Stomach (tissue), 9 donors: ENCODE data around the gene LDLRAD3. TPM values are rescaled to one million over a fixed set of nuclear protein-coding genes. Genes with fewer than 3 reads are reported as not detected.

Experiments
- DNase-seq, 2 donors: peaks; one replicate each; pipeline versions ENCODE4 v3.0.0 to v3.0.0-alpha.2; 2013 to 2019
- H3K27ac ChIP-seq, 5 donors: fragments of 200-600 bp in 4 of 5; sonication (generic) in 4 of 5; one replicate each; pipeline ENCODE4 v1.5.1; 2013 to 2019; ENCODE audit warnings: mild to moderate bottlenecking in 1 of 5, moderate library complexity in 1 of 5
- H3K27me3 ChIP-seq, 3 donors: fragments of 200-600 bp; sonication (generic); one replicate each; pipeline ENCODE4 v1.5.1; 2017 to 2019; ENCODE audit warnings: mixed run types in 1 of 3
- H3K36me3 ChIP-seq, 4 donors: fragments of 200-600 bp; sonication (generic); 1 replicate in 3 of 4; 2 replicates in 1 of 4; pipeline ENCODE4 v1.5.1; 2016 to 2019
- H3K4me1 ChIP-seq, 4 donors: fragments of 200-600 bp; sonication (generic); one replicate each; pipeline ENCODE4 v1.5.1; 2016 to 2019
- H3K4me3 ChIP-seq, 4 donors: fragments of 200-600 bp; sonication (generic) in 3 of 4; one replicate each; pipeline ENCODE4 v1.5.1; 2016 to 2019; ENCODE audit warnings: mild to moderate bottlenecking in 1 of 4
- H3K9me3 ChIP-seq, 4 donors: fragments of 200-600 bp; sonication (generic); one replicate each; pipeline ENCODE4 v1.5.1; 2016 to 2019
- CTCF ChIP-seq, 7 experiments: fragments of 450-650 bp in 4 of 7; fragments of 200-600 bp in 3 of 7; sonication (generic) in 3 of 7; IDR thresholded peaks; one replicate each; pipeline ENCODE4 v1.5.1; 2016 to 2019; ENCODE audit warnings: antibody characterized with exemption in 7 of 7, control low read depth in 2 of 7, mild to moderate bottlenecking in 1 of 7
- EP300 ChIP-seq: sonication (generic); formaldehyde crosslinking; IDR thresholded peaks from one replicate; pipeline ENCODE4 v1.6.1; 2017; ENCODE audit warnings: antibody characterized with exemption
- POLR2A ChIP-seq, 4 donors: fragments of 450-650 bp; IDR thresholded peaks; one replicate each; pipeline ENCODE4 v1.6.1; 2016; ENCODE audit warnings: antibody characterized with exemption in 4 of 4, control low read depth in 2 of 4, mild to moderate bottlenecking in 1 of 4, moderate library complexity in 1 of 4
- POLR2AphosphoS5 ChIP-seq, 3 donors: sonication (generic); formaldehyde crosslinking; IDR thresholded peaks; one replicate each; pipeline ENCODE4 v1.6.1; 2016; ENCODE audit warnings: antibody characterized with exemption in 3 of 3
- WGBS, 5 donors: extraction: QIAGEN DNeasy Blood & Tissue Kit in 3 of 5; methylation state at CpG; one replicate each; pipeline versions ENCODE4 v1.1.5 to v1.1.7; 2013 to 2018; 5-methylcytosine and 5-hydroxymethylcytosine counted together
- intact Hi-C: fragments of 100-400 bp; cut with DNase I; formaldehyde crosslinking; loops from one replicate; pipeline ENCODE4 v1.15.1; 2023; ENCODE audit warnings: low total_unique reads
- polyA plus RNA-seq, 3 donors: library from polyadenylated mRNA; stranded (reverse); fragments of 200-250 nt; gene quantifications; one replicate each; pipeline ENCODE4 v1.2.3, GENCODE V29; 2013
- total RNA-seq, 5 donors: library from RNA; depleted of rRNA; stranded (reverse); fragments of >200 nt; gene quantifications; one replicate each; pipeline versions ENCODE4 v1.1.0 to v1.2.3, GENCODE V29; 2014 to 2016
- donor health status: healthy with polysubstance abuse.
- donor health status: Bipolar disorder and iron deficiency.
- donor health status: healthy.

The LDLRAD3 gene
- total and polyA plus RNA-seq, 8 donors, result 2.0 to 22.8 (median 7.9) TPM

- Histone ChIP-seq H3K9me3 (no peaks in the 10 kb centered on the region), H3K27ac (no peak overlapping the region), H3K27me3 (no peaks in the 10 kb centered on the region), H3K36me3 (no peaks in the 10 kb centered on the region), H3K4me3 (no peak overlapping the region), H3K4me1 (peaks cover 0 to 19% (median 9%) of the 10 kb centered on the region in 4 donors)
- DNase-seq, result peak in 1 of 2 donors; percentile 47
- intact Hi-C loops, result no loop called here
- WGBS, 5 donors, result 77 to 93% (median 85%) methylated on average over 10 of the region's 10 CpGs
- no peak for TF ChIP-seq CTCF (IDR thresholded peaks at IDR 0.05)
- TF ChIP-seq EP300, result no peak
- no peak for TF ChIP-seq POLR2A (IDR thresholded peaks at IDR 0.05)
- no peak for TF ChIP-seq POLR2AphosphoS5 (IDR thresholded peaks at IDR 0.05)
These were observed 218.4 kb downstream of the LDLRAD3 start for GRCh38 chr11:36162006-36162882.

DNA sequence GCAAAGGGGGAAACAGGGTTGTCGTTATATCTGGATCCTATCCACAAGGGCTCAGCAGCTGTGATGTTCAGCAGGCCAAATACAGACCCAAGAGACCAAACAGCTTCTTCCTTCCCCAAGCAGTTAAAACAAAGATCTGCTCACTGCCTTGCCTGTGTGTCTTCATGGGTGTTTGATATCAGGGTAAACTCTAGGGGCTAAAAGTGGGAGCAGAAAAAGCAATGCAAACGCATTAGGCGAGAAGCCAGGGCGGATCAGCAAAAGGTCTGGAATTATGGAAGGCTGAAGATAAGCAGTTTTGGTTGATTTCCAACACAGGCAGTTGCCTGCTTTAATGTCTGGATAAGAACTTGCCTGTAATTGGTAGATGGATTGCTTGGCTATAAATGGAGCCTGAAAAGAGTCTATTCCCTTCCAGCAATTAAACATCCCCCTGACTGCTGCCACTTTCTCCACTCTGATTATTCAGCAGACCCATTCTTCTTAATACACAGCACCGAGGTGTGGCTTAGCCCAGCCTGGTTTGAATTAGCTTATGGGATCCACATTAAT lies 219.1 kb downstream of the LDLRAD3 start:
- no peaks in the 10 kb centered on the region for H3K9me3 ChIP-seq
- H3K36me3 ChIP-seq, result no peaks in the 10 kb centered on the region
- no peak overlapping the region for H3K4me3 ChIP-seq
- WGBS, 5 donors, result 19 to 37% (median 30%) methylated on average over 5 of the region's 5 CpGs
- no peak for TF ChIP-seq CTCF (IDR thresholded peaks at IDR 0.05)
- TF ChIP-seq POLR2AphosphoS5 (IDR thresholded peaks at IDR 0.05), result no peak
- TF ChIP-seq POLR2A (IDR thresholded peaks at IDR 0.05), result no peak
- TF ChIP-seq EP300, result no peak
- H3K27me3 ChIP-seq, result no peaks in the 10 kb centered on the region
- no peak overlapping the region for H3K27ac ChIP-seq
- peaks cover 0 to 19% (median 9%) of the 10 kb centered on the region in 4 donors for H3K4me1 ChIP-seq
- intact Hi-C loops, result no loop called here
- peak in 1 of 2 donors; percentile 83 for DNase-seq

DNA sequence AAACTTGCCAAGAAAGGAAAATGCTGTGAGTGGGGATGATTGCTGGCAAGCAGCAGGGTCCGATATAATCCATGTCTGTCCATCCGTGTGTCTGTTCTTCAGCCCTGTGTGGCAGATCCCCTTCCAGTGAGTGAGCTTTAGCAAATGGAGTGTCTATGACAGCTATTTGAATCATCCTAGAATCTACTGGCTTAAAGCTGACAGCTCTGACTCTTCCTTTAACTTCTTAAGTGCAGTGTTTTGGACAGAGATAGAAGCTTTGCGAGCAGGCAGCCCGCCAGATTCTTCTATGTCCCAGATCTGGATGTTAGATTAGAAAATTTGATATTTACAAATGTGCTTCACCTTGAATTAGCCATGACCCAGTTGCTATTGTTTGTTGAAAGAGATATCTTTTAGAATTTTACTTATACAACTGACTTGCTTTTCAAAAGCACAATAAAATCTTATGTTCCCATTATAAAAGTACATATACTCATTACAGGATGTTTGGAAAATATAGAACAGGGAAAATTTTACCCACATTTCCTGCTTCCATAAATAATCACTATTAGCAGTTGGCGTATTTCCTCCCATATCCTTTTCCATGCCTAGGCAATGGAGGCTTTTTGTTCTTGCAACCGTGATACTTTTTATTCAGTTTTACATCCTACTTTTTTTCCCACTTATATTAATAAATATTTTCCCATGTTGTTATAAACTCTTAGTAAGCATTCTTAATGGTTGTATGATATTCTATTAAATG lies 220.8 kb downstream of the LDLRAD3 start:
- Histone ChIP-seq H3K27me3 (no peaks in the 10 kb centered on the region), H3K36me3 (no peaks in the 10 kb centered on the region), H3K9me3 (no peaks in the 10 kb centered on the region), H3K4me3 (no peak overlapping the region), H3K4me1 (peaks cover 0 to 19% (median 9%) of the 10 kb centered on the region in 4 donors), H3K27ac (no peak overlapping the region)
- DNase-seq, result no peak
- intact Hi-C loops, result no loop called here
- 76 to 84% (median 83%) methylated on average over 6 of the region's 6 CpGs for WGBS, 5 donors
- TF ChIP-seq POLR2AphosphoS5 (IDR thresholded peaks at IDR 0.05), result no peak
- no peak for TF ChIP-seq POLR2A (IDR thresholded peaks at IDR 0.05)
- no peak for TF ChIP-seq CTCF (IDR thresholded peaks at IDR 0.05)
- TF ChIP-seq EP300, result no peak

DNA sequence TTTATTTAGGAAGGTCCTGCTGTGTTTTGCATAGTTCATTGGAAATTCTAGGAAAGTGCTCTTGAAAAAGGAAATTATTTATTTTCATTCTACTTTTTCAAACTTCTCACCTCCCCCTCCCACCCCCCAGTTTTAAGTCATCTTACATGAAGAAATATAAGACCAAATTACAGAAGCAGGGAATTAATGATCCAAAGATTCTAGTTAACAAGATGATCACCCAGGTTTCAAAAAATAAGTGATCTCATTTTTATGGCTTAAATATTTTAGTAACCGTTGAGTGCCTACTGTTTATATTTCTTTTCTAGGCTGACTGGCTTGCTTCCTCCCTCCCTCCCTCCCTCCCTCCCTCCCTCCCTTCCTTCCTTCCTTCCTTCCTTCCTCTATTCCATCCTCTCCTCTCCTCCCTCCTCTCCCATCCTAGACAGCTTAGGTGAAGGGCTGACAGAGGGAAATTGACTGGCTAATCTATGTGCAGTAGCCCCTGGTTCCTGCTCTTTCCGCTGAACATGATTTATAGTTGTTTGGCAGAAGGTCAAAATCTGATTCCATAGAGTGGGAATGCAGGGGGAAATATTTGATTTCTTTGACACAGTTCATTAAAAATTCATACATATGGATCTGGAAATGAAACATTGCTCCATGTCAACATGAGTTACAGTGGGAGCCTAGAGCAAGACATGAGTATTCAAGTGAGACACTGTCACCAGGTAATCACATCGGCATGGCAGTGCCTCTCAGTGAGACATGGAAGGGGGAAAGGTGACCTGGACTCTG lies 221.9 kb downstream of the LDLRAD3 start:
- no peaks in the 10 kb centered on the region for H3K36me3 ChIP-seq
- intact Hi-C loops, result no loop called here
- DNase-seq, result no peak
- H3K27ac ChIP-seq, result no peak overlapping the region
- H3K4me1 ChIP-seq, result peaks cover 0 to 19% (median 9%) of the 10 kb centered on the region in 4 donors
- H3K27me3 ChIP-seq, result no peaks in the 10 kb centered on the region
- TF ChIP-seq POLR2A (IDR thresholded peaks at IDR 0.05) (no peak), CTCF (IDR thresholded peaks at IDR 0.05) (no peak), POLR2AphosphoS5 (IDR thresholded peaks at IDR 0.05) (no peak), EP300 (no peak)
- no peak overlapping the region for H3K4me3 ChIP-seq
- no peaks in the 10 kb centered on the region for H3K9me3 ChIP-seq
- WGBS, 5 donors, result 74 to 81% (median 80%) methylated on average over 3 of the region's 3 CpGs
